AG10803 (cell line): ENCODE results near the gene CIDEB.

Source experiments
- DNase-seq: peaks from one replicate; pipeline ENCODE4 v3.0.0; 2010; ENCODE audit warnings: low read depth
- H3K4me3 ChIP-seq: 2 replicates; pipeline ENCODE4 v1.5.1; 2011; ENCODE audit warnings: mild to moderate bottlenecking, low read length, control low read depth
- TF ChIP-seq, protein P1 (sequence below): conservative IDR thresholded peaks from 2 replicates; pipeline ENCODE4 v1.5.1; 2011; ENCODE audit warnings: mild to moderate bottlenecking, low read length, control low read depth, inconsistent platforms

Gene CIDEB

DNA sequence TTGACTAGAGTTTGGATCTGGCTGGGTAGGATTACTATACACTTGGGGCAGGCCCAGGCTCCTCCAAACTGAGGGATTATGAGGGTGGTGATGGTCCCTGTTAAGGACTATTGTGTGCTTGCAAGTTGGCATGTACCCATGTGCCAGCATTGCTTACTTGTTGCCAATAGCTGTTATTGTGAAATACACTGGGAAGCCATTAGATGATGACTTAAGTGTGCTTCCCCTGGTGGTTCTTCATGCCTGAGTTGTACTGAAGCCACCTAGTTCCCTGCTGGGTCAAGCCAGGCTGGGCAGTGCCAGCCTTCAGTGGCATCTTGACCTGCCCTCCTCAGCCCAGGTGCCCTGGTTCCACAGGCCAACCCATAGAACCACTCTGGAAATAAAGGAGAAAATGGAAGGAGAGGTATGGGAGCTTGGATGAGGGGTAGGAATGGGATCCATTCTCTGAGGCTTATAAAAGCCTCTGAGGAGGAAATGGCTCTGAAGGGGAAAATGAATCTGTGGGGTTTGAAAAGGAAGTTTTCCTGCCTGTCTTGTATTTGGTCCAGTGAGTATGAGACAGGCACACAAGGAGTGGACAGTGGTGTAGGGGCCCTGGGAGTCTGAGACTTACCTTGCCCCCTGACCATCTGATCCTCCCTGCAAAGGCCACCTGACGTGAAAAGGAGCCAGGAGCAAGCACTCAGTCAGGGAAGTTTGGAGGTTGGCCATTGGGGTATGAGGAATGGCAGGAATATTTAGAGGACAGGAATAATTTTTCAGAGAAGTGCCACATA lies 4.2 kb upstream of the CIDEB start:
- H3K4me3 ChIP-seq, result no peak overlapping the region
- peak; percentile 78 for DNase-seq
- TF ChIP-seq, protein P1, sequence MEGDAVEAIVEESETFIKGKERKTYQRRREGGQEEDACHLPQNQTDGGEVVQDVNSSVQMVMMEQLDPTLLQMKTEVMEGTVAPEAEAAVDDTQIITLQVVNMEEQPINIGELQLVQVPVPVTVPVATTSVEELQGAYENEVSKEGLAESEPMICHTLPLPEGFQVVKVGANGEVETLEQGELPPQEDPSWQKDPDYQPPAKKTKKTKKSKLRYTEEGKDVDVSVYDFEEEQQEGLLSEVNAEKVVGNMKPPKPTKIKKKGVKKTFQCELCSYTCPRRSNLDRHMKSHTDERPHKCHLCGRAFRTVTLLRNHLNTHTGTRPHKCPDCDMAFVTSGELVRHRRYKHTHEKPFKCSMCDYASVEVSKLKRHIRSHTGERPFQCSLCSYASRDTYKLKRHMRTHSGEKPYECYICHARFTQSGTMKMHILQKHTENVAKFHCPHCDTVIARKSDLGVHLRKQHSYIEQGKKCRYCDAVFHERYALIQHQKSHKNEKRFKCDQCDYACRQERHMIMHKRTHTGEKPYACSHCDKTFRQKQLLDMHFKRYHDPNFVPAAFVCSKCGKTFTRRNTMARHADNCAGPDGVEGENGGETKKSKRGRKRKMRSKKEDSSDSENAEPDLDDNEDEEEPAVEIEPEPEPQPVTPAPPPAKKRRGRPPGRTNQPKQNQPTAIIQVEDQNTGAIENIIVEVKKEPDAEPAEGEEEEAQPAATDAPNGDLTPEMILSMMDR, result no peak; the same call in 1 of the 2 replicates

GRCh38 chr14:24310646-24311604 lies 3.1 kb upstream of the CIDEB start, which contains the start of gene LTB4R:
Gene LTB4R, plus strand, starts transcription at chr14:24311502. Its CDS starts 4,150 bp downstream, at chr14:24315652.
- H3K4me3 ChIP-seq, result peak within 1 kb of the TSS; percentile 29
- TF ChIP-seq, protein P1, result no peak; the same call in 1 of the 2 replicates
- peak; percentile 71 for DNase-seq

DNA sequence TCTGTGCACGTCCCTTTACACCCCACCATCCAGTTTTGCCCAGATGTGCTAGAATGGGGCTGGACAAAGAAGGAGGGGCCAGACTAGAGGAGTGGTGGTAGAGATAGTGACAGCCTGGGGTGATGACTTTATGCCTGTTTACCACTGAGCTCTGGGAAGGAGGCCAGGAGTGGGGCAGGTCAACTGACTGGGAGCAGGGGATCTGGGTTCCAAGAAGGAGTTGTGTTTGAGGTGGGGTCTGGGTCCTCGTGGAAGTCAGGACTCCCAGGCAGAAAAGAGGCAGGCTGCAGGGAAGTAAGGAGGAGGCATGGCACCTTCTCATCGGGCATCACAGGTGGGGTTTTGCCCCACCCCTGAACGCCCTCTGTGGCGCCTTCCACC lies 2.5 kb upstream of the CIDEB start:
- no peak for DNase-seq
- H3K4me3 ChIP-seq, result no peak overlapping the region; the same call in 1 of the 2 replicates
- TF ChIP-seq, protein P1, result no peak

- no peak for DNase-seq
- H3K4me3 ChIP-seq, result peak within 1 kb of the TSS; percentile 29
- TF ChIP-seq, protein P1, result no peak
These were observed 1.9 kb upstream of the CIDEB start, which contains the start of gene LTB4R2 for GRCh38 chr14:24309538-24310264. Gene LTB4R2, plus strand, starts transcription at chr14:24310140. Its CDS starts 525 bp downstream, at chr14:24310665.

GRCh38 chr14:24308342-24309124 lies 756 bp upstream of the CIDEB start:
- H3K4me3 ChIP-seq, result no peak overlapping the region
- DNase-seq, result no peak
- TF ChIP-seq, protein P1, result no peak

- TF ChIP-seq, protein P1, result no peak
- no peak for DNase-seq
- no peak overlapping the region for H3K4me3 ChIP-seq
These were observed 612 bp downstream of the CIDEB start for GRCh38 chr14:24307156-24307574.
